NCI-H1417 treated with DMSO at 0.1 percent for 48 hours (cell line): Measurements from ENCODE around the gene TMPRSS11E.
"Not testable (repeated sequence)": the region's sequence is repeated elsewhere in the genome, so short reads cannot be mapped to it uniquely, and the experiment has no call there.

ENCODE experiments used
- DNase-seq: peaks from one replicate; lab custom pipeline; 2025; lab: John Stamatoyannopoulos, UW

Gene TMPRSS11E

DNA sequence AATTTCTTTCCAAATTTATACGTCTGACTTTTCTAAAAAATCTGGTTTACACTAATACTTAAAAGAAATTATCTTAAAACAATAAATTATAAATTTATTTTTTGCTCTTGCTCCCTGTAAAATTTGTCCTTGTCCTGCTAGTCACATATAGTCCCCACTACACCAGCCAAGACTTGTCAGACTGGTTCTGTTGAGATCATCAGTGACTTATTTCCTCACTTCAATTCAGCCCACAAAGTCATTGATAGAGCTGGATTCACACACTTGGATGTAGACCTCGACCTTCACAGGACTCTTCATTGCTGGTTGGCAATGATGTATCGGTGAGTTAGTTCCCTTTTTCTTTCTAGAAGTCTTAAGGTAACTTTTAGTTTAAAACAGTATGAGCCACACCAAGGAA, at the start of gene TMPRSS11E:
TMPRSS11E (plus strand) TSS at position 263 of the 400 bp plus-strand sequence; CDS start at position 313, 50 bp downstream.
- no peak for DNase-seq

- no peak for DNase-seq
These were observed 48.0 kb upstream of the TMPRSS11E start for GRCh38 chr4:68399306-68399705.

DNA sequence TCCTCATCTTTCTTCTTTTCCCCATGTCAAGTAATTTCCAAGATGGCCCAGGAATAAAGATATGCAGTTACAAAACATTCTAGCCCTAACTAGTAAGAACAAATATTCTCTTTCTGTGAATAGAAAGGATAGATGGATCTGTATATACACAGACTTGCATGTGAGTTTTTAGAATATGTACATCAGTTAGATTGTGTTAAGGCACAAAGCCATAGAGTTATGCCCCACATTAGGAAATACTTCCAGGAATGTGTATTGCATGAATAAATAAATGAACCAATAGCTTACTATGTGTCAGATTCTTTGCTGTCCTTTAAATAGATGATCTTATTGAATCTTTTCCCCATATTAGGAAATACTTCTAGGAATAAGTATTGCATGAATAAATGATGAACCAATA, 46.0 kb upstream of the TMPRSS11E start:
- DNase-seq, result no peak

GRCh38 chr4:68404153-68404552, 43.1 kb upstream of the TMPRSS11E start:
- no peak for DNase-seq

GRCh38 chr4:68405718-68406478, 41.4 kb upstream of the TMPRSS11E start:
- not testable (repeated sequence) for DNase-seq

DNA sequence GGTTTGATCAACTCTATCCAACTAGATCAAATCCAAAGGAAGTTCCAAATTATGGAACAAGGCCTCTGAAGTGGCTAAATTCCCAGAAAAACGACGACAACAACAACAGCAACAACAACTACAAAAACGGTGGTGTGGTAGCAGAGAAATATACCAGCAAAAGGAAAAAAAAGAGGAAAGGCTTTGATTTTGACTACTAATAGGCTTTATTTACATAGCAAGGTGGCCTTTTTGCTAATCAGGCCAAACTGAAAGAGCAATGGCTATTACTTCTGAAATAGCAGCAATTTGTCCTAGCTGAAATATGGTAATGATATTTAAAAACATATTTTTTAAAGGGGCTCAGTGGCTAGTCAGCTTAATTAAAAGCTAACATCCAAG, 40.8 kb upstream of the TMPRSS11E start:
- no peak for DNase-seq

- DNase-seq, result not testable (repeated sequence)
These were observed 40.0 kb upstream of the TMPRSS11E start for GRCh38 chr4:68407015-68407867.

GRCh38 chr4:68407868-68408190, 39.4 kb upstream of the TMPRSS11E start:
- no peak for DNase-seq

- no peak for DNase-seq
These were observed 37.1 kb upstream of the TMPRSS11E start for GRCh38 chr4:68410149-68410548.

DNA sequence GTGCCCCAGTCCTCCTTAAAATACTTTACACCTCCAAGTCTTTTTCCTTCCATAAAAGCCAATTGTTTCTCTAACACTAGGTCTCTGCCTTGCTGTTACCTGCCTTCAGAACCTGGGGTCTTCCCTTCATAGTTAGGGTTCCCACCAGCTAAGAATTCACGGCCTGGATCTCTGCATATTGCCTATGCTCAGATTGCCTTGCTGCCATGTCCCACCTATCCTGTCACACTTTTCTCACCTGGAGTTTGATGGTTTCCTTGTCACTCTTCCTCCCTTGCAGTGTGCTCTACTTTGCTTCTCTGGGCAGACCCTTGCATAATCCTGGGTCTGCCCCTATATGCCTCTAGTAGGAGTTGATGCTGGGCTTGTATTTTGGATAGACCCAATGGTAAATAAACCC, 36.6 kb upstream of the TMPRSS11E start:
- no peak for DNase-seq

GRCh38 chr4:68412031-68412430, 35.2 kb upstream of the TMPRSS11E start:
- DNase-seq, result not testable (repeated sequence)

DNA sequence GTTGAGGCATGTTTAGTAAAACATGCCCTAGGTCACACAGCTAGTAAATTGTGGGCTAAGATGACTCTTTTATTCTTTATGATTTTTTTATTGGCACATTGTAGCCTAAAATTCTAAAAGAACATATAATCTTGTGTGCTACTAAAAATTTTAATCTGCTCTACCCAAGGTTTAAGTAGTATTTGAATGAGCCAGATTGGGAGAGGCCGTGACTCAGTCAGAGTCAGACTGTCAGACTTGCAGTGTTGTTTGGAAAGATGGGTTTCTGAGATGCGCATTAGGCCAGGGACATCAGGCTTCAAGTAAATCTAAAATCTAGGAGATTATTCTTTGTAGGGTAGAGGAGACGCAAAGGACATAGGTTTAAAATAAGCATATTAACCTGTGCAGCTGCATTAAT, 30.7 kb upstream of the TMPRSS11E start:
- DNase-seq, result no peak

GRCh38 chr4:68426516-68426915, 20.7 kb upstream of the TMPRSS11E start:
- no peak for DNase-seq

- no peak for DNase-seq
These were observed 16.9 kb upstream of the TMPRSS11E start for GRCh38 chr4:68430337-68430736.

GRCh38 chr4:68432320-68432719, 14.9 kb upstream of the TMPRSS11E start:
- no peak for DNase-seq

DNA sequence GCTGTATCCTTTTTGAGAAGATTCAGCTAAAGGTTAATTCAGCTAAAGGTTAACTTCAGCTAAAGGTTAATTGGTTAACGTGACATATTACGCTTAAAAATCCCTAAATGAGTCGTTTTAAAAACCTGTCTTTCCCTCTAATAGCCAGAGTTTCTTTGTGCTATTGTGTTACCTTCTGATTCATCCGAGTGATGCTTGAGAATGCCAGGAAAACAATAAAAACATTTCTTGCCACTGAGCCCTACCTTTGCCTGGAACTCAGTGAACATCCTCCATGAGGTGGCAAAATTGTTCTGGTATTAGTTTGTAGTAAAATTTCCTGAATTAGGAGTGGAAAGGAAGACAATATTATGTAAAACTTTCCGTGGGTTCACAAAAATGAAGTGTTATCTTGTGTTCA, 13.7 kb upstream of the TMPRSS11E start:
- DNase-seq, result no peak

GRCh38 chr4:68434277-68434676, 13.0 kb upstream of the TMPRSS11E start:
- no peak for DNase-seq

DNA sequence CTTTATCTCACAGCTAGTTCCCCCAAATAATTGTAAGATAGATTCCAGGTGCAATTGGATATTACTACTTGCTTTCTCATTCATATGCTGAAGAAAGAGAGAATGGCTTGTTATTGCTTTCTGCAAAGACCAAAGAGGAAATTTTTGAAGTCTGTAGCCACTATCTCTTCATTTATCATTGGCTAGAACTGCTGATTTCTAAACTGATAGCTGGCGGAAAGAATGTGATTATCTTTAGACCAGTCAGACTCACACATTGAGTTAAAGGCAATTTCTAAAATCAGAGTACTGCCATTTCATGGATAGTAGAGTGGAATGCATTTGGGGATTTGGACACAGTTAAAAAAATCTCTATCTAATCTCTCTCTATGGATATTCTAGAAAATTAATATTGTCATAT, 12.4 kb upstream of the TMPRSS11E start:
- DNase-seq, result no peak

DNA sequence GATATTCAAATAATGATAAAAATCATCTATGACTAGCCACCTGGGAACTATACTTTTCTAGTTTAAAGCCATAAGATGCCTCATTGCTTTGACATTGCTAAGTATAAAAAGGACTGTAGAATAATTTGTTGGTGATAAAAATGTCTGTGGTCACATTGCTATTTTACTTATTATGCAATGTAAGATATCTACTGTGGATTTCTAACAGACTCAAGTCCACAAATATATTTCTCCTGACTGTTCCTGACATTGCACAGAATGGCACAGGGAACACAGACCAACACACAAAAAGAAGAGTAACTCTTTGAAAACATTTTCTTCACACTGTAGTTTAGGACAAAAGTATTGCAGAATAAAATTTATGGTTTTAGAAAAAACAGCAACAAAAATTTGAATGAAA, 2.2 kb upstream of the TMPRSS11E start:
- DNase-seq, result no peak

DNA sequence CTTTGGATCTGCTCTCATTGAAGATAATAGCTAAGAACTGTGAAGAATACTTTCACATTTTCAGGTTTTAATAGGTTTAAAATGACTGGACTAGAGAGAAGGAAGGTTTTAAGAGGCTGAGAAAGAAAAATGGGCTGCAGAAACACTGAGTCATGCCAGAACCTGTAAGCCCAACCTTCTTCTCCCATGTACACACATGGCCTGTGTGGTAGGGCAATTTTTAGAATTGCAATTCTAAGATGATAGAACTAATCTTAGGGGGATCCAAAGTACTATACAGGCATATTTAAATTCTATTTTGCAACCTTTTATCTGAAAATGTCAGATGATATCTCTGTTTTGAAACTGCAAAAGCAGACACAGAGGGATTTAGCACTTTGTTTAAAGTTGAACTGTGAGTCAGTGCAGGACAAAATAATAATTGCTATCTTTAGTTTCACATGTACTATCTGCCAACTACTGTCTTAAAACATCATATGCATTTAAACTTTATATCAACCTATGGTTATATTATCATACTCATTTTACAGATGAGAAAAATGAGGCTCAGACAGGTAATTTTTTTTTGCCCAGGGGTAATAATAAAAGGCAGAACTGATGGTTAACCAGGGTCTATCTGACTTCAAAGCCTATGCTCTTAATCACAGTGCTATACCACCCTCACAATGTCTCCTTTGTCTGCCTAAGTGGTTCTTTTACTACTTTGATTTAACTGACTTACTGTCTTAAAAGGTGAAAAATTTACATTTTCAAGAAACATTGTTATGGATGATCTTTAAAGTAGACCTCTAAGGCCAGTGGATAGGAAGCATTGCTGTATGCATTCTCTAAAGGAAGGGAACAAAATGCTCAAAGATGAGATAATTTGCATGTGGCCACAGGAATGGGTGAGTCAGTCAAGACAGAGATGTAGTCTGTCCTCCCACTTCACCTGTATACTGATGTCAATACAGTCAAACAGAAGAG, 4.3 kb downstream of the TMPRSS11E start:
- DNase-seq, result no peak

DNA sequence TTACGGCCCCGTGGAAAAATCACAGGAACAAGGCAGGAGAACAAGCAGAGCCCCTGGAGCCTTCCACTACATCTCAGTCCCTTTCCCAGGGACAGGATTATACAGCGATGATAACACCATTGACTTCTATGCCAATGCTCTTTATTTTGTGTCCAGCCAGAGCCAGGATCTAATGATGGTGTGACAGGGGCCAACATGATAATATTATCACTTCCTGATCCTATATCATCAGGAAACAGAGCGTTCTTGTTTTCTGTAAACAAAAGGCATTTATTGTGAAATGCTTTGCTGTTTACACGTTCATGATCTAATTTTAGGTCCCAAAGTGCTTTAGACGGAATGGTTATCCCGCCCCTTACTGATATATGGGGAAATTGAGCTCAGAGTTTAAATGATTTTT, 12.8 kb downstream of the TMPRSS11E start:
- DNase-seq, result no peak

GRCh38 chr4:68461790-68462189, 14.5 kb downstream of the TMPRSS11E start:
- no peak for DNase-seq
